Ectodermal cell (in vitro differentiated cells): ENCODE measurements around the gene RASGEF1C.

Source experiments
- H3K27ac ChIP-seq: 2 replicates; pipeline ENCODE4 v1.7.0; 2013; ENCODE audit warnings: mild to moderate bottlenecking, low read depth, low read length; ENCODE audit not compliant: insufficient read depth, poor library complexity, severe bottlenecking
- H3K27me3 ChIP-seq: 2 replicates; pipeline ENCODE4 v1.7.0; 2013; ENCODE audit warnings: mild to moderate bottlenecking, low read length; ENCODE audit not compliant: insufficient read depth, control insufficient read depth, poor library complexity, severe bottlenecking
- H3K36me3 ChIP-seq: one replicate; pipeline ENCODE4 v1.7.0; 2013; ENCODE audit warnings: low read length; ENCODE audit not compliant: control insufficient read depth, insufficient read depth
- H3K4me1 ChIP-seq: one replicate; pipeline ENCODE4 v1.7.0; 2013; ENCODE audit warnings: low read length; ENCODE audit not compliant: control insufficient read depth, insufficient read depth
- H3K4me3 ChIP-seq: 2 replicates; pipeline ENCODE4 v1.7.0; 2013; ENCODE audit warnings: low read depth, low read length, control low read depth; ENCODE audit not compliant: insufficient read depth
- H3K9me3 ChIP-seq: 2 replicates; pipeline ENCODE4 v1.7.0; 2013; ENCODE audit warnings: mild to moderate bottlenecking, low read length, moderate library complexity; ENCODE audit not compliant: control insufficient read depth
- WGBS, 2 experiments: methylation state at CpG; one replicate each; pipeline ENCODE4 v1.1.7; 2013; ENCODE audit warnings: missing lambda C conversion rate in 2 of 2; 5-methylcytosine and 5-hydroxymethylcytosine counted together

The RASGEF1C gene

GRCh38 chr5:180233729-180234128 lies 24.7 kb upstream of the RASGEF1C start:
- Histone ChIP-seq H3K4me3 (no peak overlapping the region), H3K27ac (no peak overlapping the region), H3K4me1 (no peaks in the 10 kb centered on the region), H3K9me3 (no peaks in the 10 kb centered on the region), H3K36me3 (no peaks in the 10 kb centered on the region), H3K27me3 (no peaks in the 10 kb centered on the region)
- WGBS, 2 experiments = 95% methylated on average over 10 to 11 of the region's 11 CpGs

GRCh38 chr5:180230017-180230416 lies 21.0 kb upstream of the RASGEF1C start:
- WGBS, 2 experiments = 87 to 91% methylated on average over 7 of the region's 7 CpGs
- Histone ChIP-seq H3K4me3 (no peak overlapping the region), H3K4me1 (no peaks in the 10 kb centered on the region), H3K27ac (no peak overlapping the region), H3K9me3 (no peaks in the 10 kb centered on the region), H3K36me3 (no peaks in the 10 kb centered on the region), H3K27me3 (no peaks in the 10 kb centered on the region)

DNA sequence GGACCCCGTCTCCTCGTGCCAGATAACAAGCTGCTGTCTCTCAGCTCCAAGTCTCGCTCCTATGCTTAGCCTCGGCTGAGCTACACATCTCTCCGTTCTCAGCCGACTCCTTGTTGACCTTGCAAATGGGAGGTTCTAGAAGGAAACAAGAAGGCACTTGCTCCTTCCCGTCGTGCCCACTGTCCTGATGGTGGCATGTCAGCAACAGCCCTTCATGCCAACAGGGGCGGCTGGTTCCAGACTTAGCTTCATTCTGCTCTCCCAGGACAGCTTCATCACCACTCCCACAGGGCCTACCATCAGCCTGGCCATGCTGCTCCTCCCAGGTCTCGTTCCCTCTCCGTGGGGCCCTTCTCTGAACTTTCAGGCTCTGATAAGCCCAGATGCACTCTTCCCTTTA lies 13.0 kb upstream of the RASGEF1C start:
- H3K4me3 ChIP-seq = no peak overlapping the region
- no peak overlapping the region for H3K27ac ChIP-seq
- H3K9me3 ChIP-seq = no peaks in the 10 kb centered on the region
- 92 to 94% methylated on average over 11 of the region's 11 CpGs for WGBS, 2 experiments
- no peaks in the 10 kb centered on the region for H3K27me3 ChIP-seq
- no peaks in the 10 kb centered on the region for H3K36me3 ChIP-seq
- H3K4me1 ChIP-seq = no peaks in the 10 kb centered on the region

- H3K9me3 ChIP-seq = no peaks in the 10 kb centered on the region
- no peaks in the 10 kb centered on the region for H3K4me1 ChIP-seq
- no peak overlapping the region for H3K27ac ChIP-seq
- no peaks in the 10 kb centered on the region for H3K36me3 ChIP-seq
- H3K4me3 ChIP-seq = no peak overlapping the region
- 84 to 86% methylated on average over 4 to 5 of the region's 5 CpGs for WGBS, 2 experiments
- H3K27me3 ChIP-seq = no peaks in the 10 kb centered on the region
Observed at GRCh38 chr5:180217797-180218196, 8.8 kb upstream of the RASGEF1C start.

DNA sequence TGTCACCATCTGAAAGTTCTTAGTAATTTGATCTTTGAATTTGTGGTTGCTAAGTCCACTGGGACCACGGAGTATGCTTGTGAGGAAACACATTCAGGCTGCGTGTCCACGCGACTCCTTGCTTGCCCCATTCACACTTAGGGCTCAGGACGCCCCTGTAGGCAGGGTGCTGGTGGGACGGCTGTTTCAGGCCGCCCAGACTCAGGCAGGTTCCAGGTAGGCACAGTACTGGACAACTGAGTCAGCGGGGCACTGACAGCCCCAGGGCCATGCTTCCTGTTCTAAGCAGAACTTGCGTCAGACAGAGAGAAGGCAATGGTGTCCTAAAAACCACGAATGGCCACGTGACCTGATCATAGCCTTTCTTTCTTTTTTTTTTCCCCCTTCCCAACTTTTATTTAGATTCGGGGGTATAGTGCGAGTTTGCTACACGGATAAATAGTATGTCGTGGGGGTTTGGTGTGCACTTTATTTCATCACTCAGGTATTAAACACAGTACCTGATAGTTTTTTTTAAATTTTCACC lies 7.7 kb upstream of the RASGEF1C start:
- no peaks in the 10 kb centered on the region for H3K9me3 ChIP-seq
- H3K27me3 ChIP-seq = no peaks in the 10 kb centered on the region
- no peak overlapping the region for H3K27ac ChIP-seq
- no peaks in the 10 kb centered on the region for H3K36me3 ChIP-seq
- no peaks in the 10 kb centered on the region for H3K4me1 ChIP-seq
- no peak overlapping the region for H3K4me3 ChIP-seq
- WGBS, 2 experiments = 94 to 97% methylated on average over 14 to 15 of the region's 15 CpGs

DNA sequence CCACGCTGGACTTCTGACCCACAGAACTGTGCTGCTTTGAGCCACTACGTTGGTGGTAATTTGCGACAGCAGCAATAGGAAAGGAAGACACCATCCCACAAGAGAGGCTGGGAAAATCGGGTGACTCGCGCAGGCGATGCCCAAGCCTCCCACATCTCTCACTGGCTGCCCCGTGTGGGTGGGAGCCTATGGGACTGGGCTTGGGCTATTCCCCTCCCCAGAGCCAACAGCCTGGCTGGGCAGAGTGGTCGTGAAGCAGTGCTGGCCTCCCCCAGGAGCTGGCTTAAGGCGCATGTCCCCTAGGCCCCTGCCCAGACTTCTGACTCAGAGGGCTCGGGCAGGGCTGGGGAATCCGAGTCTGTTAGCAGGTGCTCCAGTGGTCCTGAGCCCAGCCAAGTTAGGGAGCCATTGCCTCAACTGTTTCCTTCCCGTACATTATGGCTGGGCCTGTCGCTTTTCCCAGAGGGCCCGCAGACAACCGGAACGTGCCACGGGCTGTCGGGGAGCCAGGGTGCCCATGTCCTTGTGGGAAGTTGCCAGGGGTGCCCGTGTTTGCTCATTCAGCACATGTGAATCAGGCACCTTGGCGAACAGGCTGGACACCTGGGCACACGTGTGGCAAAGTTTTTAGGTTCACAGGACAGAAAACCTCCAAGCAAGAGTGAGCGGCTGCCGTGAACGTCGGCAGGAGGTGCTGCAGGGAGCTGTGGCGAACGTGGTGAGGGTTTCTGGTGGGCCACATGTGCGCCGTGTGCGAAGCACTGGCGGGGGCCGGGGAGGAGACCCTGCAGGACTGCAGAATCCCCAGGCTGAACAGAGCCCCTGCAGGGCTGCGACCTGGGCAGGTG lies 7.0 kb upstream of the RASGEF1C start:
- 94 to 95% methylated on average over 34 of the region's 34 CpGs for WGBS, 2 experiments
- H3K27ac ChIP-seq = no peak overlapping the region
- H3K27me3 ChIP-seq = no peaks in the 10 kb centered on the region
- H3K4me3 ChIP-seq = no peak overlapping the region
- no peaks in the 10 kb centered on the region for H3K9me3 ChIP-seq
- H3K4me1 ChIP-seq = no peaks in the 10 kb centered on the region
- no peaks in the 10 kb centered on the region for H3K36me3 ChIP-seq

DNA sequence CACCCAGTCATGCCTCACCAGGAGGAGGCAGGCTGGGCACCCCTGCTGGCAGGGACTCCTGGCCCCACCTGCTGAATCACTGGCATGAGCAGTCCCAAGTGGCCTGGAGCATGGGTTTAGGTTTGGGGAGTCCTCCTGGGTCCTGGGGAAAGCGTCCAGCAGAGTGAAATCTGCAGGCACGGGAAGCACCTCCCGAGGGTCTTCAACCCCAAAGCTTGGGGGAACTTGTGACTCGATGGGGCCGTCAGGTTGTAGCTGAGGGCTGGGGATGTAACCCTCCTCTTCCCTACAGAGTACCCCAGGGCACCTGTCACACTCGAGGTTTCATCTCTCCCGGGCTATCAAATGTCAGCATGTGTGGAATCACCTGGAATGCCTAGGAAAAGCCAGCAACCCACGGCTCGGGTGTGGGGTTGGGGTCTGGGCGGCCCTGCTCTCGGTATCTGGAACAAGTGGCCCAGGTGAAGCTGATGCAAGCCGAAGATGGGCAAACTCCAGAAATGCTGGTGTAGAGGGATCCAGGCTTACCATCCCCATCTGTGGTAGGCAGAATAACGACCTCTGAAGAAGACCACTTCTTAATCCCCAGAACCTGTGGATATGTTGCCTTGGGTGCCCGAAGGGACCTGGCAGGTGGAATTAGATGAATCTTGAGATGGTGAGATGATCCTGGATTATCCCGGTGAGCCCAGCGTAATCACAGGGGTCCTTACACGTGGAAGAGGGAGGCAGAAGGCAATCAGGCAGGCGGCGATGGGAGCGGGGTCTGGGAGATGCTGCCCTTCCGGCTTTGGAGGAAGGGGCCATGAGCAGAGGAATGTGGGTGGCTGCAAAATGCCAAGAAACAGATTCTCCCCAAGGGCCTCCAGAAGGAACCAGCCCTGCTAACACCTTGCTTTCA lies 6.1 kb upstream of the RASGEF1C start:
- Histone ChIP-seq H3K27ac (no peak overlapping the region), H3K36me3 (no peaks in the 10 kb centered on the region), H3K27me3 (no peaks in the 10 kb centered on the region), H3K4me1 (no peaks in the 10 kb centered on the region), H3K4me3 (no peak overlapping the region), H3K9me3 (no peaks in the 10 kb centered on the region)
- WGBS, 2 experiments = 92 to 94% methylated on average over 21 of the region's 21 CpGs

- WGBS, 2 experiments = 81 to 86% methylated on average over 5 of the region's 5 CpGs
- H3K4me3 ChIP-seq = no peak overlapping the region
Observed at GRCh38 chr5:180213657-180214207, 4.7 kb upstream of the RASGEF1C start.

GRCh38 chr5:180213256-180213600 lies 4.2 kb upstream of the RASGEF1C start:
- 88 to 91% methylated on average over 4 of the region's 4 CpGs for WGBS, 2 experiments

More at GRCh38 chr5:180213657-180214207, 4.7 kb upstream of the RASGEF1C start:
- no peaks in the 10 kb centered on the region for H3K27me3 ChIP-seq
- H3K9me3 ChIP-seq = no peaks in the 10 kb centered on the region
- H3K36me3 ChIP-seq = no peaks in the 10 kb centered on the region
- H3K27ac ChIP-seq = no peak overlapping the region
- H3K4me1 ChIP-seq = no peaks in the 10 kb centered on the region

More at GRCh38 chr5:180213256-180213600, 4.2 kb upstream of the RASGEF1C start:
- no peaks in the 10 kb centered on the region for H3K9me3 ChIP-seq
- no peaks in the 10 kb centered on the region for H3K36me3 ChIP-seq
- peaks cover 4% of the 10 kb centered on the region for H3K27me3 ChIP-seq
- H3K4me1 ChIP-seq = no peaks in the 10 kb centered on the region
- H3K4me3 ChIP-seq = no peak overlapping the region
- H3K27ac ChIP-seq = no peak overlapping the region
